Stimulated activated CD4-positive, alpha-beta T cell treated with anti-CD3 and anti-CD28 coated beads, Interleukin-1b, Interleukin-23, amount 100 ng/mL, for 48 hours (primary cell): Measurements from ENCODE around the gene GABBR2.
"Not testable (repeated sequence)": the region's sequence is repeated elsewhere in the genome, so short reads cannot be mapped to it uniquely, and the experiment has no call there.

Source experiments
- DNase-seq: peaks from one replicate; pipeline ENCODE4 v3.0.0-alpha.2; 2020

GABBR2 gene

DNA sequence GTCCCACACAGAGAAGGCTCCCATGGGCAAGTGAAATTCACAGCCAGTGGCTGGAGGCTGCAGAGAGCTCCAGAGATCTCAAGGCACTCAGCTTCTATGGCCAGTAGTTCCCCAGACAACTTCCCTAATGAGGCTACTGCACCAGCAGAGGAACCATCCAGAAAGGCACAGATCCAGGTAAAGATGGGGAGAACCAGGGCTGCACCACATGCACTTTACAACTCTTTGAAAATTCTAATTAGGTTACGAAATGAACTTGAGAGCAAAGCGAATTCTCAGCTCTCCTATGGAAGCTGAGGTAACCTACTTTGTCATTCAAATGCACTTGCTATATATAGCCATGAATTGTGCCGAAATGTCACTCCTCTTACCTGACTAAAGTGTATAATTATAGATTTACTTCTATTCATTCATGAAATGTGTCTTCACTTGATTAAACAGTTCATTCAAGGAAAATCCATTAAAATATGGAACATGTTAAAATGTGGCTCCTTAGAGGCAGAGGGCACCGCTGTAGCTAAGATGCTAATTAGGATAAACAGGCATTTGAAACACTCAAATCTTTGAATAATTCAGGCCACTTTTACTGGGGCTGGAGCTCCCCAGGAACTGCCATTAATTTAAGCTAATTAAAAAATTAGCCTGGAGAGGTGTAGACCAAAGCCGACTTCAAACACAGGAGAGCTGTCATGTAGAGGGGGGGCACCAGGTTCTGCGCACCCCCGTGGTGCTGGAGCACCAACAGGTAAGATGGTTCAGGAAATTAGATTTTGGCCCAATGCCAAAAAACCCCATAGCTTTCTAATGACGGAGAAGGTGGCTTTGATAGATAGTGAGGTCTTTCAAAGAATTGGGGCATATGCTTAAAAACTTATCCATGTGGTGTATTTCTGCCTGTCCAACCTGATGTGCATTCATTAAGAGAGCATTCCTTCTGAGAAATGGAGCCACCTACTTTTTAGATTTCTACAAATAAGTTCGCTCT lies 204.1 kb downstream of the GABBR2 start:
- no peak for DNase-seq

DNA sequence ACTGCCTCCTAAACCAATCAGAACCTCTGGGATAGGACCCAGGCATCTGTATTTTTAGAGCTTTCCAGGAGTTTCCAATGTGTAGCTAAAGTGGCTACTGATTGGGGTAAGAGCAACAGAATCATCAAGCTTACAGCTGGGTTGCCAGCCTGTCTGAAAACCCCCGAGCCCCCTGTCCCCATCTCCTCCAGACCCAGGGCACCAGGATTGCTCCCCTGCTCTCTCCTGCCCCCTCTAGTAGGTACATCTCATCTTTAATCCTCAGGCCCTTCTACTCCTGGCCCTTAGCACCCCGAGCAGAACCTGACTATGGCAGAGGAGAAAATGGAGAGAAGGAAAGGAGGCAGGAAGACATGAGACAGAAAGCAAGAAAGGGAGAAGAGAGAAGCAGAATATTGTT lies 204.9 kb downstream of the GABBR2 start:
- no peak for DNase-seq

DNA sequence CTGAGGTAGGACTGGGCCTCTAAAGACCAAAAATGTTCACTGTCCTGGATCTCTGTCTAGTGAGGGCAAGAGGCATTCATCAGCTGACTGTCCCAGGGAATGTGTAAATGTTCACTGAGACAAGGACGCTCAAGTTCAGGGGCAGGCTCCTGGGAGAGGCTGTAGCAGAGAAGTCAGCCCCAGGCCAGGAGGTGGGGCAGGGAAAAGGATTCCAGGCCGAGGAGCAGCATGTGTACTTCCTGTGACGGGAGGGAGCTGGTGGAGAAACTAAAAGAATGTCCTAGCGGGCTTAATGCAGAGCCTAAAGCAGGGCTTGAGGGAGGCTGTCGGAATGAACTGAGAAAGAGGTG lies 205.8 kb downstream of the GABBR2 start:
- no peak for DNase-seq

DNA sequence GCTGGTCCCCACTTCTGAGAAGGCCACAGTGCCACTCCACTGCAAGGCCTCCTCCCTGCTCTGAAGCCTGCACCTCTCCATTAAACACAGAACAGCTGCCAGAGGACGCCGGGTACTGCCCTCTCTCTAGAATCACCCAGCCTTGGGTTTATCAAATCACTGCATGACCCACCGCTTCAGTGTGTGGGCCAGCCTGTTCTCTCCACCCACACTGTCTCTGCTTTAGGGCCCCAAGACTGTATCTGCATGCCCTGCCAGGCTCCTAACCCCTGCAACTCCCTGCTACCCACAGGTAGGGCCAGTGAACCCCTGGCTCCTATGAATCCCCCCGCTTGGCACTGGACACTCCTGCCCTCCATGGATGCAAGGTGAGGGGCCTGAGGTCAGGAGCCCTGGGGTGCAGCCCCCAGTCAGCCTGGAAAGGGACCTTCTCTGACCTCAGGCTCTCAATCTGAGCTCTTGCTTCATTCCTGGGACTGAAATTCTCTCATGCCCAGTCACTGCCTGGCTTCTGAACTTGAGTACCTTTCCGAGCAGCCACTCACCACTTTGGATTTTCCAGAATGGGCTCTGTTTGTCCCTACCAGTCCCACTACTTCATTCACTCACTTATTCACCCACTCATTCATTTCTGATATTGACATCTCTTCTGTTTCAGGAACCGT lies 206.3 kb downstream of the GABBR2 start:
- no peak for DNase-seq

DNA sequence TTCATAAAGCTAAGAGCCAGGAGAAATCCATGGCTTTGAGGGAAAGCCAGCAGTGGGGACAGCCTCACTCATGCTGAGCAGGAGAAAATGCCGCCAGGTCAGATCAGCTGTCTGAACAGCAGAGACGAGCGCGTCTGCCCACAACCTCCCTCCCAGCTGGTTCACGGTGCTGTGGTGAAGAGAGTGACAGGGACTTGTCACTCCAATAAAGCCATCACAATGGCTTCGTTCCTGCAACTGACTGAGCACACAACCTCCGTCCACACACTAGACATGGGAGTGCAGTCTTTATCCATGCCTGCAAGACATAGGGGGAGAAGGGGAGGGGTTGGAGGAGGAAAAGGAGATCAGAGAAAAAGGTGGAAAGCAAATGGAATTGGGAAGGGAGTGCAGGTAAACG lies 206.9 kb downstream of the GABBR2 start:
- no peak for DNase-seq

DNA sequence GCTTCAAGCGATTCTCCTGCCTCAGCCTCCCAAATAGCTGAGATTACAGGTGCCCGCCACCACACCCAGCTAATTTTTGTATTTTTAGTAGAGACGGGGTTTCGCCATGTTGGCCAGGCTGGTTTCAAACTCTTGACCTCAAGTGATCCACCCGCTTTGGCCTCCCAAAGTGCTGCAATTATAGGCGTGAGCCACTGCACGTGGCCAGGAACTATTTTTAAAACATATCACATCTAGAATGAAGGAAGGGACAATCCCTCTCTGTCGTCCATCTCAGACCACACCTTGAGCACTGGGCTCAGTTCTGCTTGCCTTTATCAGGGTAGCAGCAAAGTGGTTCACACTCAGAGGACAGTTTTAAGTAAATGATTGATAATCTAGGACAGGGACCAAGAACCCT lies 207.5 kb downstream of the GABBR2 start:
- DNase-seq = not testable (repeated sequence)

DNA sequence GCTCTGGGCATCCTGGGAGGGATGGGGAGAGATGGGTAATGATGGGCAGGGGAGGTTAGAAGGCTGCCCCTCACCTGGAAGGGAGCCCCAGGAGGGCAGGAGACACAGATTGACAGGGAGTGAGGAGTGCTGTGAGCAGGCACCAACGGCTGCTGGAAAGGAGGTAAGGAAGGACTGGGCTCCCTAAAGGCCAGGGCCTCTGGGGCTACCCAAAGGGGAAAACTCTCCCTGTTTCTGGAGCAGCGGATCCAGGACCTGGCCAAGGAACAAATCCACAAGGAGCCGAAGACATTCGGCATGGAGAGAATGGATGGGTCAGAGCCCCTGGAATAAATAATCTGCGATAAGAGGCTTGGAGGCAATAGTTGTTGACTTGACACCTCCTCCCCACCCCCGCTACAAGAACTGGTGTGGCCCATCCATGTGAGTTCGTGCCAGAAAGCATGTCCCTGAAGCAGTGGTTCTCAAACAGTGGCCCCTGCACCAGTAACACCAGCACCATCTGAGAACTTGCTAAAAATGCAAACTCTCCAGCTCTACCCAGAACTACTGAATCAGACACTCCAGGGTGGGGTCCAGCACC lies 208.3 kb downstream of the GABBR2 start:
- no peak for DNase-seq

DNA sequence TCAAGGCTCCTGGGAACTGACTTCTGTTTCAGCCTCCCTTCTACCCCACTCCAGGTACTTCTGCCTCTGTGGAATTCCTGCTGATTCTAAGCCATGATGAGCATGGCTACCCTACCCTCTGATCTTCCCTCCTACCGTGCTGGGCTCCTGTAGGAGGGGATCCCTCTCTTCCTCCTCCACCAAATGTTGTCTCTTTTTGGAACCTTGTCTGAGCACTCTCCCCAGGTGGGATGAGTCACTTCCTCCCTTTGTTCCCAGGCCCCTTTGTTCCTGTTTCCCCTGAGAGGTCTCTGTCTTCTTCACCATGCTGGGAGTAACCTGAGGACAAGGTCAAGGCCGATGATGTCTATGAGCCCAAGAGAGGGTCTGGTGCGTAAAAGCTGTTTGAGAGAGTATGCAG lies 213.2 kb downstream of the GABBR2 start:
- DNase-seq = no peak

DNA sequence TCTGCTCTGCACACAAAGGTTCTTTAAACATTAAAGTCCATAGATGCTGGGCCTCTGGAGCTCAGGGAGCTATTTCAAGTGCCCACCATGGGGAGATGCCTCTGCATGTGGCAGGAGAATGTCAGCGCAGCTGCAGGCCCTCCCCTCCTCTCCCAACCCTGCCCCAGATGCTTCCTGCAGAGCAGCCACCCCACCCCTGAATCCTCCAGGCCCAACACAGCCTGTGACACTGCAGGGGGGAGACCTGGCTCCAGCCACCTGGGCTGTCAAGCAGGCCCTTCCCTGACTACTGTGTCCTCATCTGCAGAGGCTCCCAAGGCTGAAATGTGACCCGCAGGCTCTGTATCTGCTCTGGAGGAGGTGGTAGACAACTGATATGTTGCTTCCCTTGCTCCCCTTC lies 213.9 kb downstream of the GABBR2 start:
- no peak for DNase-seq

DNA sequence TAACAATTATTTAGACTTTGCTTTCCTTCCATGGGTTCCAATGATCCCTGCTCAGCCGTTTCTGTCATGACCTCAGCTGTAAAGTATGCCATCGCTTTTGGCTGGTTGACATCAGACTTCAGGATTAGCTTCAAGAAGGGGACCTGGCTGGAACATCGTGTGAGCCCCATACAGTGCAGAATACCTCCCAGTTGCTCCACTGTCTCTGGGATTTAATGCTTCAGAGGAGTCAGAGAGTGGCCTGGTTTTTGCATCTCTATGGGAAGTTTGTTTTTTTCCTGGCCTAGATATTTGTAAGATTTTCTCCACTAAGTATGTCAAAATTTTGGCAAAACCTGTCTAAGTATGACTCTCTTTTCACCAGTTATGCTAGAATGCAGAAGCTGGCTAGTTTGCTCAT lies 216.9 kb downstream of the GABBR2 start:
- DNase-seq = no peak

DNA sequence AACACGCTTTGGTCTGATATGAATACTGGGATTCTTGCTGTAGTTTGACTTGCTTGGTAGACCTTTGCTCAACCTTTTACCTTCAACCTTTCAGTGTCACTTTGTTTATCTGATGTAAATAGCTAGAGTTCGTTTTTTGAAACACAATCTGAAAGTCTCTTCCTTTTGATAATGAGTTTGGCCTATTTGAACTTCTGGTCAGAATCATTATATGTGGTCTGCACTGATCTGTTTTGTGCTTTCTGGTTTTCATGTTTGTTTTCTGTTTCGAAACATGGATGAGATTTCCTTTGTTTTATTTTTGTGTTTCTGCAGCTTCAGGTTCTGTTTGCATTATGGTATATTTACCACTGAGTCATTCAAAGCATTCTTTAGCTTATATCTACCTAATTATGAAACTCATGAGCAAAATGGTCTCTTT lies 217.5 kb downstream of the GABBR2 start:
- no peak for DNase-seq

DNA sequence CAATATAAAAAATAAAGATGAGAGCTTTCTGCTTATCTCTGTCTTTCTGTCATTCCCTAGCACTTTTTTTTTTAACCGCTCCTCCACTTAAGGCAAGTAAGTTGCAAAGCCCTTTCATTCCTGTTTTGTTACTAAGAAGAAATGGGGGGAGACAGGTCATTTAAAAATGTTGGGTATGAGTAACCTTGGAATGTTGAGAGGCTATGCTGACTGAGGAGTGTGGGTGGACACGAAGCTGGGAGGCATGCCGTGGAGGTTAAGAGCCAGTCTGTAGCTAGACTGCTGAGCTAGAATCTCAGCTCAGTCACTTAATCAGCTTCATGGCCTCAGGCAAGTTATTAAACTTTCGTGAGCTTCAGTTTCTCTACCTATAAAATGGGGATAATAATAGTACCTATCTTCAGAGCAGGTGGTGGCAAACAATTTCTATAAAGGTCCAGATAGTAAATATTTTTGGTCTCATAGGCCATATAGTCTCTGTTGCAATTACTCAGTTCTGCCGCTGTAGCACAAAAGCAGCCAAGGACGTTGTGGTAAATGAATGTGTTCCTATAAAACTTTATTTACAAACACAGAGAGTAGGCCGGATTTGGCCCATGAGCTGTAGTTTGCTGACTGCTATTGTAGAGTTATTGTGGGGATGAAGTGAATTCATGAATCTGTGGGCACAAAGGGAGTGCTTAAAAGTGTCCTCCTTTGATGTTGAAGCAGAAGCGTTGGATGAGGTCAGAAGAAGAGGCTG lies 220.0 kb downstream of the GABBR2 start:
- no peak for DNase-seq

DNA sequence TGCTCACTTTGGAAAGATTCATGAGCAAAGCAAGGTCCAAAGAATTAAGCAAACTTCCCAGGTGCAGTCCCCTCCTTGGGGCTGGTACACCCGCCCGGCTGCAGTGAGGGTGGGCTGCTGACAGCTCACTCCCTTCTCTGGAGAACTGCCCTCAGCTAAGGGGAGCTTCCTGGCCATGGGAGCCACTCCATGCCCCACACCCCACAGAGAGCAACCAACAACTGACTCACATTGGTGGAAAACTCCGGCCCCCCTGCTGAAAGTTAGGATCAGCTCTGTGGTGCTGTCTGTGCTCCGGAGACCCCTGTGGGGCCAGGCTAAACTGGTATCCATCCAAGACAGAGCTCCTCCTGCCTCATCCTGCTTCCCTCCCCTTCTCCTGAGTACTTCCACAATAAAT lies 223.0 kb downstream of the GABBR2 start:
- no peak for DNase-seq

DNA sequence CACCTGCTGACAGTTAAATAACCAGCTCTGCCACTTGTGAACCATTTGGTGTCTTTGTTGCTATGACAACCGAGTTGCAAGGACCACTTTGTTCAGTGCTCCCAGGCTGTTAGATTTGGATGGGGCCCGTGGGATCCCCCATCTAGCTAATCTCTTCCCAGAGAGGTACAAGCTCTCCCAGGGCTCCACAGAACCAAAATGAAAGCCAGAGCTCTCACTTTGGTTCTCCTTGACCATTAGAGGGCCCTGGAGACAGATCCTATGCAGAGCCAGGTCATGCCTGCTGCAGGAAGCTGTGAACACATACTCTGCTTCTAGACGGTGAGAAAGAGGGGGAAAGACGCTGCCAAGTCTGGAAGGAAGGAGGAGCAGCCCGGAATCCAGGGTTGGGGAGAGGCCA lies 224.6 kb downstream of the GABBR2 start:
- no peak for DNase-seq

DNA sequence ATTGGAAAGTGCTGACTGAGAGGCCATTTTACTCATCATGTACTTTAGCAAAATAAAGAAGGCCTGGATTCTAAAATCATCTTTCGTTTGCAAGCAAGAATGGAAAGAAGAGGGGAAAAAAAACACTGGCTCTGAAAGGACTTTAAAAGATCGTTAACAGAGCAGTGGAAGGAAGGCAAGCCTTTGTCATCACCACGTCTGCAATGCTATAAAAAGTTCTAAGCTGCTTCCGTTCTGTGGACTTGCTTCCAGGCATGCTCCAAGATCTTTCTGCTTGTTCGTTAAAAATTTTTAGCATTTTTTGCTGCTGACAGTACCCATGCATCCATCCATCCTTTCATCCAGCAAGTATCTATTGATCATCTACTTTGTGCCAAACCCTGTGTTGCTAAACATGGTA lies 226.5 kb downstream of the GABBR2 start:
- DNase-seq = no peak

DNA sequence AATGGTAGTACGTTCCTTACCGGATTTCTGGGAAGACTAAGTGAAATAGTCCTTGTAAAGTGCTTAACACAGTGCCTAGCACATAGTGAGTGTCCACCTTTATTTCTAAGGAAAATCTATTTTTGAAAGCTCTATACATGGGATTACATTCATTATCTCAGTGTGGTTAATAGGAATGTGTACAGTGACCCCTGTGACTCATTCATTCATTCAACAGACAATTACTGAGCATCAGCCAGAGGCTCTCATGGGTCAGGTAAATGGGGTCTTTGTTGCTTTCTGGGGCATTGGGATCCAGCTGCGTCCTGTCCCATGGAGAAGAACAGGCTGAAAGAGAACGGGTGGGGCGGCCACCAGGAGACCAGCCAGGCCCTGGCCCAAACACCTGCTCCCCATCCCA lies 227.1 kb downstream of the GABBR2 start:
- DNase-seq = no peak

DNA sequence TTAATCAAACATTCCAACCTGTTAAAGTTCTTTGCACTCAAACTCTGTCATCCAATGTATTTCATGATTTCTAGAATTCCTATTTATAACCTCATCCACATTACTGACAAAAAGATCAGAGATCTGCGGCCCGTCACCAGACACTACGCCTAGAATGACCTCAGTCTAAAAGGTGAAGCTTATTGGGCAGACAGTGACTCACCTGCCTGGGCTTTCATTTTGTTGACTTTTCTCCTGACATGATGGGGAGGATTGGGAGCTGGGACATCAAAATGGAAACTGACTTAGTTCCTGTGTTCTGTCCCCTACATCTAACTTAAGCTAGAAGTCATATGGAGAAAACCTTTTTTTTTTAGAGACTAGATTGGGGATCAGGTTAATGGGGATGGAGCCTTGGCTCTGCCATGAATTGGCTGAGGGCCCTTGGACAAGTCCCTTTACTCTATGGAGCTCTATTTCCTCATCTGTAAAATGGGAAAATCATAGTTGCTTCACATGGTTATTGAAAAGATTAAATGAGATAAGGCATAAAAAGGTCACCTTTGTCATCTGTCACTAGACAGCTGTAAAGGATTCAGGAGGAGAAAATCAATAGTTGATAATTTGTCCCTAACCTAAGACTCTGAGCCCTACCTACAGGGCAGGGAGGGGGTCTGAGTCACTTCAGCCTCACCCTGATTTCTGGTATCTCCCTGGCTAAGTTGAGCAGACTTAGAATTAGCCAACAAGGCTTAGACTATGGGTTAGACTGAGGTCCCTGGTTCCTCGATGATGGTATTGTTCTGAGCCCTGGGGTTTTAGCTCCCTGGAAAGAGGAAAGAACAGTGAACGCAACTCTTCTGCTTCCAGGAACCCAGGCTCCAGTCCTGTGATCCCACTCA lies 228.5 kb downstream of the GABBR2 start:
- no peak for DNase-seq

DNA sequence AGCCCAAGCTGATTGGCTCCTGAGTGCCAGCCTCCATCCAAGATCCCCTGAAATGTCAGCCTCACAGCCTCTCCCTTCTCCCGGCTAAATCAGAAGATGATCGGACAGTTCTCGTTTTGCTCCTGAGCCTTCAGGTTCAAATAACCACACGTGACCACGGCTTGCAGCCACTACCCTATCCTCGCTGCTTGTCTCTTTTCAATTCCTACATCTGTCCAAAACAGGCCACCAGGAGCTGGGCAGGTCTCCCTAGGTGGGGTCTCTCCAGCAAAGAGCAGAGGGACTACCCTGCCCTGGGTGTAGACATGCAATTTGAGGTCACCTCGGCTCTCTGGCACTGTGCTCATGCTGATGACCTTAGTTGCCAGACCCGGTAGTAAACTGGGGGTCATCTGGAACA lies 229.3 kb downstream of the GABBR2 start:
- DNase-seq = no peak

DNA sequence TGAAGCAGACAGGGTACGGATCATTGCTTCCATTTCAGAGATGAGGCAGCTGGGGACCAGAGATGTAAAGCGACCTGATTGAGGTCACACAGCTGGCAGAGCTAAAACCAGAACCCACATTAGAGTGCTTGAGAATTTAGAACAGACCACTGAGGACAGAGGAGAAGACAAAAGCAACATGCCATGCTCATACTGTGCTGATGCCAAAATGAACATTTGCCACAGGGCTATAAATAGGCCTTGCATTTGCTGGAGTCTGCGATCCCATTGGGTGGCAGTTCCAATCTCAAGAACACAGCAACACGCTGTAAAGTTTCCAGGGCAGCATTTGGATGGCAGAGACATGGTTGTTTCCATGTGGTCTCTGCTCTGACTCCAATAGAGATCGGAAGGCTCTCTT lies 230.9 kb downstream of the GABBR2 start:
- no peak for DNase-seq

DNA sequence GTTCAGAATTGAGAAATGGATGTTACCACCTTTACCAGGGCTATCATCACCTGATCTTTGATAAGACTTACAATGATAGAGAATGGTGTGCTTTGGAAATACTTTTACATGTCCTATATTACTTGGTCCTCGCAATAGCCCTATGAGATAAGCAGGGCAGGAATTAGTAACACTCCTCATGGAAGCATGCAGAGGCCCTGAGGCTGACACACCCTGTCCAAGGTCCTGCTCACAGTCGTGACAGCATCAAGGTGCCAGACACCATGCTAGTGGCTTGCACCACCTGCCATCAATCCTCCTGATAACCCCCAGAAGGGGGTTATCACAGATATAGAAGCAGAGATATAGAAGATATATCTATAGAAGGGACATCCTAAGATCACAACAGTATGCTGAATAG lies 236.5 kb downstream of the GABBR2 start:
- no peak for DNase-seq

DNA sequence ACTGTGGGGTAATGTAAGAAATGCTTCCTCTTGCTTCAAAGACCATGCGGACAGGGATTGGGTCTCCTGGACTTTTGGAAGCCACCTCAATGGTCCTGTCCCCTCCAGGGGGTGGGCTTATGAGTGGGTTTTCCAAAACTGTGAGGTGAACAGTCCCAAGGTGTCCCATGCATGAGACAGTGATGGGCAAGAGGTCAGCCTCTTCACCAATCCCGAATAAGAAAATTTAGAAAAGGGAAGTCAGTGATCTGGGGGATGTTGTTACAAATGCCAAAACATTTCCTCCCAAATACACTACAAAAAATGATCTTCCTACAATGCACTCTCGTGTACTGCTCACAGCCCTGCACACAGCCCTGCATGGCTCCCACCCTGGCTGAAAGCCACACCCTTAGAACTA lies 237.6 kb downstream of the GABBR2 start:
- DNase-seq = no peak

DNA sequence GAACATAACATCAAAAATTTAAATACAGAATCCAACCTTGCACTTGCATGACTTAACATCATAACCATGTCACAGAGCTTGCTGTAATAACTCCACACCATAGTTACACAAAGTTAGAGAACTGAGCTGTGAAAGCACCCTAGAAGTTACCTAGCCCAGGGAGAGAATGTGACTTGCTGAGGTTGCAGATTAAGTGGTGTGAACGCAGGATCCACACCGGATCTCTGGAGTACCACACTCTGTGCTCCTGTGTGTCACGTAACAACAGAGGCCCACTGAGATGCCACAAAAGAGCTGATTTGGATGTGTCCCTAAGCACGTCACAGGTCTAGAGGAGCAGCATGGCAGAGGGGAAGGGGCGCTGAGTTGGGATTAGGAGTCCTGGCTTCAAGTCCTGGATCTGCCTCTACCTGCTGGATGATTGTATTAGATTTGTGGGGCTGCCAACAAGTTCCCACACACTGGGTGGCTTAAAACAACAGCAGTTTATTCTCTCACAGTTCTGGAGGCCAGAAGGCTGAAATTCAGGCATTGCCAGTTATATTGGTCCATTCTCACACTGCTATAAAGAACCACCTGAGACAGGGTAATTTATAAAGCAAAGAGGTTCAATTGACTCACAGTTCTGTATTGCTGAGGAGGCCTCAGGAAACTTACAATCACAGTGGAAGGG lies 240.0 kb downstream of the GABBR2 start:
- DNase-seq = no peak
